Hematopoietic multipotent progenitor cell treated with erythropoietin and hydrocortisone succinate and interleukin-3 and kit ligand, for 15 days (in vitro differentiated cells): ENCODE results near the gene MDFIC.

Experiments used
- DNase-seq: peaks from one replicate; pipeline ENCODE4 v3.0.0-alpha.2; 2015; ENCODE audit warnings: low spot score

MDFIC gene

DNA sequence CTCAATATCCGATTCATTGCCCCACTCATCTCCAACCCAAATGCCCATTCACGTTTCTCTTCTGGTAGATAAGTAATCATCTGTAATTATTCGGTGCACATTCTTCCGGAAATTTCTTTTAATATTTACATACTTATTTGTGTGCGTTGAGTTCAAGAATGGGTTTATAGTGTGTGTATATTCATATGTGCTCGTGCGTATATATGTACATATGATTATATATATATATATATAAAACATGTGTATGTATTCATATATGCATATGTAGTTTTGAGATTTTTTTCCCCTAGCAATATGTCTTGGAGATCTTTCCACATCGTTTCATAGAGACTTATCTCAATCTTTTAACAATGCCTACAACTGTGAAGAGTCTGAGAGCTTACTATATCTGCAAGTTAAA, 118.2 kb downstream of the MDFIC start:
- DNase-seq: no peak

DNA sequence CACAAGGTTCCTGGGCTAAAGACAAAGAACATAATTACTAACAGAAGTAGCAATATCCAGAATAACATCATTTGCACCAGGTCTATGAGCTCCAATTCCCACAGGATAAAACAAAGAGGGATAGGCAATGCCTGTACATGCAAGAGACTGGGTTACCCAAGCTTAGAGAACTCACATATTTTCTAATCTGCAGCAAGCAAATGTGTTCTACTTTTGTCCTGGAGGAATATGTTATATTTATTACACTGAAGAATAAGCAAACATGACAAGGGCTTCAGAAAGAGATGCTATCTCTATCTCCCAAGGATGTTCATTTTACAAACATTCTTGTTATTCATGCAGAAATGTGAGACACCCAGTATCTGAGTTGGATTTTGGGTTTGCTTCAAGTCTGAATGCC, 118.6 kb downstream of the MDFIC start:
- no peak for DNase-seq

GRCh38 chr7:115042596-115042995, 120.7 kb downstream of the MDFIC start:
- DNase-seq: no peak

- no peak for DNase-seq
Measured at GRCh38 chr7:115043605-115044004, 121.7 kb downstream of the MDFIC start.

- DNase-seq: no peak
Measured at GRCh38 chr7:115044224-115044623, 122.3 kb downstream of the MDFIC start.

DNA sequence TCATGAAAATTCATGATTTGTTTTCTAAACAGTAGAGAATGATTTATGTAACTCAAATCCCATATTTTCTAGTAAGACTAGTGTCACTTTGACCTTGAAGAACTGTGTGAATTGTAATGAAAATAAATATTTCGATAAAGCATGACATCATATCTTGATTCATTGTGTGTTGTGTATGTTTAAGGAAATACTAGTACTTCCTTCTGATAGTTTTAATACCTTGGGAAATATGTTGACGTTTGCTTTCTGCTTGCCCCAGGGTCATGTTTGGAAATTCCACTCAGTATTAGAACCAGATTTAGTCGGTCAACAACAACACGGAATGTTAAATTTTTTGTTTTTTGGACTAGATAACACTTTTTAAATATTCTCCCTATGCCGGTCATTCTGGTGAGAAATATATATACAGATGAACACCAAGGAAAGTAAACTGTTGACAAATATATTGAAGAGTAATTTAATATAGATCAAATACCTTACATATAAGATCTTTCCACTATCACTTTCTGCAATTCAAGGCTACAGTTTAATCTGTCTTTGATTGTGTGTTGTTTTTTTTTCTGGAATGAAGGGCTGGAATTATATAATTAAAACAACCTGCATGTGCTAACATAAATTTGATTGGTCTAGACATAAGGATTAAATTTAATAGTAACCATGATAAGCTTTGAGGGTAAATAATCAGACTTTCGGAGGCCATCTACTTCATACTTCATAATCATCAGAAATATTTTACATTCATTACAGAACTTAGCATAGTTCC, 126.2 kb downstream of the MDFIC start:
- no peak for DNase-seq

- DNase-seq: no peak
Measured at GRCh38 chr7:115052706-115053105, 130.8 kb downstream of the MDFIC start.

DNA sequence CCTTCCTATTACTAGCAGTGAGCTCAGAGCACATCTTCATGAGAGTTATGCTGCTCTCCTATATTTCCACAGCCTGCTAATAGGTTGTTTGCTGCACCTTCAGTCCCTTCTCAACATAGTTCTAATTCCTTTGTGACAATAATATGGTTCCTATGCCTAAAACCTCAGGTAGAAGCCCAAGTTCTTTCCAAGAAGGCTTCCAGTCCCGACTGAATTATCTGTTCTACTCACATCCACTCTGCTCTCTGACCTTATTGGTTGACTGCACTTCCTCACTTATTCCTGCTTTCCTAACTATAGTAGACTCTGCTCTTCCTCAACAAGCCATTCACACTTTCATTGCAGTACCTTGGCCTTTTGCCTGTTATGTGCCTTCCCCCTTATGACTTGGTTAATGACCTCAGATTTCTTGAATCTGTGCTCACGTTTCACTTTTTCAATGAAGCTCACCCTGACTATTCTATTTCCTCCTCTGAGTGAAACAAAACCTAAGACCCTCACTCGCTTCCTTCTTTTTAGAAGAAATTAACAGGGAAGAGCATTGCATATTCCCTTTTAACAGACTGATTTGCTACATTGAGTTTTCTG, 132.7 kb downstream of the MDFIC start:
- DNase-seq: no peak

- no peak for DNase-seq
Measured at GRCh38 chr7:115056019-115056418, 134.1 kb downstream of the MDFIC start.

- no peak for DNase-seq
Measured at GRCh38 chr7:115058726-115059125, 136.8 kb downstream of the MDFIC start.

DNA sequence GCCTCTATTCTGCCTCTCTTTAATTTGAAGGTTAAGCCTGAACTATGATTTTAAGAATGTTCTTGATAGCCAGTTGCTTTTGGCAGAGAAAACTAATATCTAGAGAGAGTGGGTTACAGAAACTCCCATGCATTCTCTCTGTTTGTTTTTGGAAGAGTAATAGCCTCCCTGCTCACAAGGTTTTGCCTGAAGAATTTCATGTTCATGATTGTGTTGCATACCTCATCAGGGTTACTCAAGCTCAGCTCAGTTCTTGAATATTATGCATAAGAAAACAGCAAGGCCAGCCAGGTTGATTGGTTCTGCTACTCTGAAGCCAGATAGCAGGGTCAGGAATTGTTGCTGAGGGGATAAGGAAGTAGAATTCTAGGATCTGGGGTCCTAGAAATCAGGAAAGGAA, 137.4 kb downstream of the MDFIC start:
- no peak for DNase-seq

- DNase-seq: no peak
Measured at GRCh38 chr7:115060095-115060870, 138.4 kb downstream of the MDFIC start.

DNA sequence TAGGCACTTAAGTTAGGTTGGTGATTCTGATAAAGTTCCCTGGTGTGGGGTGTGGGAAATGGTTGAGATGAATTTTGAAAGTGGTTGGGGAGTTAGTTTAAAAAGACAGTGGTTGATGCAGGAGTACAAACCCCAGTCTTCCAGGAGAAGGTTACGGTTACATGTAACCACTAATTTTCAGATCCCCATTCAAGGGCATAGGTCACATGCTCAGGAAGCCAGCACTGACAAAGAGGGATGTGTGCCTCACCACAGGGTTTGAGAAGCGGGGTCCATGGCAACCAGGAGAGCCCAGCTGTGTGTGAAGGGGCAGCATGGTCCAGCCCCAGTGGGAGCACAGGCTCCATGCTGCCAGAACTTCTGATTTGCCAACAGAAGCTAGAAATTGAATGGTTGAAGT, 144.2 kb downstream of the MDFIC start:
- DNase-seq: no peak

DNA sequence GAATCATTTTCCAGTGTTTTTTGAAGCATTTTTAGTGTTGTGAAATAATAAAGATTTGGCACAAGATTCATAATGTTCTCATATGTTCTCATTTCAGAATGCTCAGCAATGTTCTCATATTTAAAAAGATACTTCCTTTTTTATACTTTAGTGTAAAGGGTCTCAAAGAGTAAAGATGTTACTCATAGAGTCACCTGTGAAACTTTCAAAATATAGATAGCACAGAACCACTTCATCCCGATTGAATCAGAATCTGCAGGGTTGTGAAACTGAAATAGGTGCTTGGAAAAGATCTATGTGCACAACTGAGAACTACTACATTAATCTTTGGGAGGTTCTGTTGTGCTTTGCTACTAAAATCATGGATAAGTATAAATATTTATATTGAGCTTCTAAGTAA, 144.7 kb downstream of the MDFIC start:
- no peak for DNase-seq

DNA sequence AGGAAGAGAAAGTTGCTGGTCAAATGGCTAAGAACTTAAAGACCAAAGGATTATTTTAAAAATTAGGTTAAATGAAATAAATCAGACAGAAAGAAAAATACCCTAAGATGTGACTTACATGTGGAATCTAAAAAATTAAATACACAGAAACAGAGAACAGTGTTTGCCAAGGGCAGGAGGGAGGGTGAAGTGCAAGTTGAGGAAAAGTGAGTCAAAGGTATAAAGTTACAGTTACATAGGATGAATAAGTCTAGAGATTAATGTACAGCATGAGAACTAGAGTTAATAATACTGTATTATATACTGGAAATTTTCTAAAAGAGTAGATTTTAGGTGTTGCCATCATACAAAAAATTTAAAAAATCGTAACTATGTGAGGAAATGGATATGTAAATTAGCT, 146.3 kb downstream of the MDFIC start:
- no peak for DNase-seq
